SK-N-SH treated with all-trans-retinoic acid at 6 μM for 48 hours (cell line): Measurements from ENCODE around the gene INHBA.

ENCODE experiments used
- ATAC-seq: fragments of 200-7000 bp; cut with Tn5 transposase; 3 replicates; pipeline ENCODE4 v1.9.1; 2020; ENCODE audit warnings: mild to moderate bottlenecking, moderate library complexity
- ARNTL ChIP-seq: fragments of 450-650 bp; formaldehyde crosslinking; IDR thresholded peaks from 2 replicates; pipeline ENCODE4 v1.5.0; 2020; ENCODE audit warnings: low read depth, mild to moderate bottlenecking, moderate library complexity, borderline replicate concordance
- BACH2 ChIP-seq: fragments of 250-450 bp; sonication (Bioruptor Pico); IDR thresholded peaks from 2 replicates; pipeline ENCODE4 v1.9.0; 2021; ENCODE audit warnings: mild to moderate bottlenecking, borderline replicate concordance
- CREB5 ChIP-seq: fragments of 250-450 bp; sonication (Bioruptor Pico); IDR thresholded peaks from 2 replicates; pipeline ENCODE4 v1.5.1; 2020; ENCODE audit warnings: low read depth, mild to moderate bottlenecking, moderate library complexity
- CSDC2 ChIP-seq: fragments of 250-450 bp; sonication (Bioruptor Pico); IDR thresholded peaks from 2 replicates; pipeline ENCODE4 v1.5.0; 2020; ENCODE audit warnings: mild to moderate bottlenecking, moderate library complexity
- ESRRG ChIP-seq: fragments of 250-450 bp; sonication (Bioruptor Pico); IDR thresholded peaks from 2 replicates; pipeline ENCODE4 v1.6.1; 2021; ENCODE audit warnings: mild to moderate bottlenecking
- GLIS3 ChIP-seq: fragments of 250-450 bp; sonication (Bioruptor Pico); IDR thresholded peaks from 2 replicates; pipeline ENCODE4 v1.5.0; 2020; ENCODE audit warnings: mild to moderate bottlenecking, moderate library complexity
- ISL1 ChIP-seq: fragments of 250-450 bp; sonication (Bioruptor Pico); IDR thresholded peaks from 2 replicates; pipeline ENCODE4 v2.1.2; 2022; ENCODE audit warnings: mild to moderate bottlenecking, moderate library complexity
- OSR1 ChIP-seq: fragments of 250-450 bp; sonication (Bioruptor Pico); IDR thresholded peaks from 2 replicates; pipeline ENCODE4 v1.8.0; 2022; ENCODE audit warnings: moderate library complexity, mild to moderate bottlenecking, inconsistent platforms
- RARB ChIP-seq: fragments of 250-450 bp; sonication (Bioruptor Pico); IDR thresholded peaks from 2 replicates; pipeline ENCODE4 v1.8.0; 2021; ENCODE audit warnings: mild to moderate bottlenecking, moderate library complexity
- SNAI2 ChIP-seq: fragments of 250-450 bp; sonication (Bioruptor Pico); IDR thresholded peaks from 2 replicates; pipeline ENCODE4 v1.5.0; 2020; ENCODE audit warnings: mild to moderate bottlenecking, moderate library complexity
- TCF4 ChIP-seq: fragments of 250-450 bp; sonication (Bioruptor Pico); IDR thresholded peaks from 2 replicates; pipeline ENCODE4 v1.8.0; 2021; ENCODE audit warnings: mild to moderate bottlenecking, moderate library complexity, borderline replicate concordance
- TOX ChIP-seq: fragments of 250-450 bp; sonication (Bioruptor Pico); IDR thresholded peaks from 2 replicates; pipeline ENCODE4 v1.8.0; 2021; ENCODE audit warnings: mild to moderate bottlenecking, moderate library complexity, borderline replicate concordance
- TSHZ2 ChIP-seq: fragments of 250-450 bp; sonication (Bioruptor Pico); IDR thresholded peaks from 2 replicates; pipeline ENCODE4 v1.5.0; 2020; ENCODE audit warnings: mild to moderate bottlenecking, moderate library complexity
- ZC3H10 ChIP-seq: fragments of 250-450 bp; sonication (Bioruptor Pico); IDR thresholded peaks from 2 replicates; pipeline ENCODE4 v1.5.1; 2021; ENCODE audit warnings: mild to moderate bottlenecking, moderate library complexity
- ZFP30 ChIP-seq: fragments of 450-650 bp; formaldehyde crosslinking; IDR thresholded peaks from 2 replicates; pipeline ENCODE4 v1.5.0; 2022; ENCODE audit warnings: mild to moderate bottlenecking, moderate library complexity
- ZNF565 ChIP-seq: fragments of 450-650 bp; formaldehyde crosslinking; conservative IDR thresholded peaks from 2 replicates; pipeline ENCODE4 v1.5.0; 2020; ENCODE audit warnings: low read depth, mild to moderate bottlenecking, moderate library complexity
- ZNF70 ChIP-seq: fragments of 450-650 bp; formaldehyde crosslinking; IDR thresholded peaks from 2 replicates; pipeline ENCODE4 v1.5.0; 2020; ENCODE audit warnings: mild to moderate bottlenecking, moderate library complexity
- ZNF8 ChIP-seq: fragments of 450-650 bp; formaldehyde crosslinking; IDR thresholded peaks from 2 replicates; pipeline ENCODE4 v1.5.0; 2020; ENCODE audit warnings: mild to moderate bottlenecking, moderate library complexity
- TF ChIP-seq, protein P1 (sequence below): fragments of 250-450 bp; sonication (Bioruptor Pico); IDR thresholded peaks from 2 replicates; pipeline ENCODE4 v1.5.1; 2021; ENCODE audit warnings: mild to moderate bottlenecking, moderate library complexity
- TF ChIP-seq, protein P2 (sequence below): fragments of 250-450 bp; sonication (Bioruptor Pico); IDR thresholded peaks from 2 replicates; pipeline ENCODE4 v1.8.0; 2020; ENCODE audit warnings: mild to moderate bottlenecking, moderate library complexity, borderline replicate concordance
- TF ChIP-seq, protein P3 (sequence below): fragments of 250-450 bp; sonication (Bioruptor Pico); IDR thresholded peaks from 2 replicates; pipeline ENCODE4 v1.8.0; 2021; ENCODE audit warnings: low read depth, mild to moderate bottlenecking, moderate library complexity, borderline replicate concordance

INHBA gene

GRCh38 chr7:41685684-41686083 lies 17.2 kb downstream of the INHBA start:
- ATAC-seq: no peak
- no peak for TF ChIP-seq CREB5 (CRISPR knock-in tag)
- TF ChIP-seq BACH2 (CRISPR knock-in tag): no peak
- no peak for TF ChIP-seq ZFP30 (CRISPR knock-in tag)
- TF ChIP-seq RARB (CRISPR knock-in tag): no peak
- TF ChIP-seq ESRRG: no peak
- TF ChIP-seq, protein P1, sequence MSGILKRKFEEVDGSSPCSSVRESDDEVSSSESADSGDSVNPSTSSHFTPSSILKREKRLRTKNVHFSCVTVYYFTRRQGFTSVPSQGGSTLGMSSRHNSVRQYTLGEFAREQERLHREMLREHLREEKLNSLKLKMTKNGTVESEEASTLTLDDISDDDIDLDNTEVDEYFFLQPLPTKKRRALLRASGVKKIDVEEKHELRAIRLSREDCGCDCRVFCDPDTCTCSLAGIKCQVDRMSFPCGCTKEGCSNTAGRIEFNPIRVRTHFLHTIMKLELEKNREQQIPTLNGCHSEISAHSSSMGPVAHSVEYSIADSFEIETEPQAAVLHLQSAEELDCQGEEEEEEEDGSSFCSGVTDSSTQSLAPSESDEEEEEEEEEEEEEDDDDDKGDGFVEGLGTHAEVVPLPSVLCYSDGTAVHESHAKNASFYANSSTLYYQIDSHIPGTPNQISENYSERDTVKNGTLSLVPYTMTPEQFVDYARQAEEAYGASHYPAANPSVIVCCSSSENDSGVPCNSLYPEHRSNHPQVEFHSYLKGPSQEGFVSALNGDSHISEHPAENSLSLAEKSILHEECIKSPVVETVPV (CRISPR knock-in tag): no peak
- no peak for TF ChIP-seq CSDC2 (CRISPR knock-in tag)
- no peak for TF ChIP-seq OSR1
- no peak for TF ChIP-seq GLIS3
- no peak for TF ChIP-seq ZNF70 (CRISPR knock-in tag)
- TF ChIP-seq ZNF8 (CRISPR knock-in tag): no peak
- TF ChIP-seq, all 23 proteins: peak for 0

DNA sequence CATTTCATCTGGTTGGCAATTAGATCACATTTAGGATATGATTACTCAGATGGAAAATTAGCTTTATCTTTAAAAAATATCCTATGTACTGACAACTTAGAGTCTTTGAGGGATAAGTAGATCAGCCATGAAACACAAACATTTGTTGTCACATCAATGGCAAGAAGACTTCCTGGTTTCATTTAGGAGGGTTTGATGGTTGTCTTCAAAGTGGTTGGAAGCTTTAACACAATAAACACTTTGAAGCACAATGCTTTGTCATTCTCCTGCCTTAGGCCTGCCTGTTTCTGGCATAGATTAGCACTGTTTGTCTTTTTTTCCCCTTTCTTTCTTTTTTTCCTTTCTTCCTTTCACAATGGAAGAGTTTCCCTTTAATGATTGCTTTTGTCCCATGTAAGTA lies 20.5 kb downstream of the INHBA start:
- ATAC-seq: peak; percentile 9
- no peak for TF ChIP-seq CSDC2 (CRISPR knock-in tag)
- TF ChIP-seq ARNTL: no peak
- TF ChIP-seq, protein P2, sequence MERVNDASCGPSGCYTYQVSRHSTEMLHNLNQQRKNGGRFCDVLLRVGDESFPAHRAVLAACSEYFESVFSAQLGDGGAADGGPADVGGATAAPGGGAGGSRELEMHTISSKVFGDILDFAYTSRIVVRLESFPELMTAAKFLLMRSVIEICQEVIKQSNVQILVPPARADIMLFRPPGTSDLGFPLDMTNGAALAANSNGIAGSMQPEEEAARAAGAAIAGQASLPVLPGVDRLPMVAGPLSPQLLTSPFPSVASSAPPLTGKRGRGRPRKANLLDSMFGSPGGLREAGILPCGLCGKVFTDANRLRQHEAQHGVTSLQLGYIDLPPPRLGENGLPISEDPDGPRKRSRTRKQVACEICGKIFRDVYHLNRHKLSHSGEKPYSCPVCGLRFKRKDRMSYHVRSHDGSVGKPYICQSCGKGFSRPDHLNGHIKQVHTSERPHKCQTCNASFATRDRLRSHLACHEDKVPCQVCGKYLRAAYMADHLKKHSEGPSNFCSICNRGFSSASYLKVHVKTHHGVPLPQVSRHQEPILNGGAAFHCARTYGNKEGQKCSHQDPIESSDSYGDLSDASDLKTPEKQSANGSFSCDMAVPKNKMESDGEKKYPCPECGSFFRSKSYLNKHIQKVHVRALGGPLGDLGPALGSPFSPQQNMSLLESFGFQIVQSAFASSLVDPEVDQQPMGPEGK: no peak
- TF ChIP-seq ZNF565 (CRISPR knock-in tag): no peak
- no peak for TF ChIP-seq ZNF70 (CRISPR knock-in tag)
- TF ChIP-seq GLIS3: no peak
- TF ChIP-seq TOX: no peak
- TF ChIP-seq ESRRG: no peak
- TF ChIP-seq RARB (CRISPR knock-in tag): no peak
- TF ChIP-seq ZC3H10 (CRISPR knock-in tag): no peak
- no peak for TF ChIP-seq ZFP30 (CRISPR knock-in tag)
- no peak for TF ChIP-seq ISL1 (CRISPR knock-in tag)
- no peak for TF ChIP-seq TCF4 (CRISPR knock-in tag)
- no peak for TF ChIP-seq ZNF8 (CRISPR knock-in tag)
- TF ChIP-seq OSR1: no peak
- TF ChIP-seq, protein P1 (CRISPR knock-in tag): no peak
- TF ChIP-seq, protein P3, sequence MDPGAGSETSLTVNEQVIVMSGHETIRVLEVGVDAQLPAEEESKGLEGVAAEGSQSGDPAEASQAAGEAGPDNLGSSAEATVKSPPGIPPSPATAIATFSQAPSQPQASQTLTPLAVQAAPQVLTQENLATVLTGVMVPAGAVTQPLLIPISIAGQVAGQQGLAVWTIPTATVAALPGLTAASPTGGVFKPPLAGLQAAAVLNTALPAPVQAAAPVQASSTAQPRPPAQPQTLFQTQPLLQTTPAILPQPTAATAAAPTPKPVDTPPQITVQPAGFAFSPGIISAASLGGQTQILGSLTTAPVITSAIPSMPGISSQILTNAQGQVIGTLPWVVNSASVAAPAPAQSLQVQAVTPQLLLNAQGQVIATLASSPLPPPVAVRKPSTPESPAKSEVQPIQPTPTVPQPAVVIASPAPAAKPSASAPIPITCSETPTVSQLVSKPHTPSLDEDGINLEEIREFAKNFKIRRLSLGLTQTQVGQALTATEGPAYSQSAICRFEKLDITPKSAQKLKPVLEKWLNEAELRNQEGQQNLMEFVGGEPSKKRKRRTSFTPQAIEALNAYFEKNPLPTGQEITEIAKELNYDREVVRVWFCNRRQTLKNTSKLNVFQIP (CRISPR knock-in tag): no peak
- TF ChIP-seq CREB5 (CRISPR knock-in tag): no peak
- no peak for TF ChIP-seq SNAI2 (CRISPR knock-in tag)

DNA sequence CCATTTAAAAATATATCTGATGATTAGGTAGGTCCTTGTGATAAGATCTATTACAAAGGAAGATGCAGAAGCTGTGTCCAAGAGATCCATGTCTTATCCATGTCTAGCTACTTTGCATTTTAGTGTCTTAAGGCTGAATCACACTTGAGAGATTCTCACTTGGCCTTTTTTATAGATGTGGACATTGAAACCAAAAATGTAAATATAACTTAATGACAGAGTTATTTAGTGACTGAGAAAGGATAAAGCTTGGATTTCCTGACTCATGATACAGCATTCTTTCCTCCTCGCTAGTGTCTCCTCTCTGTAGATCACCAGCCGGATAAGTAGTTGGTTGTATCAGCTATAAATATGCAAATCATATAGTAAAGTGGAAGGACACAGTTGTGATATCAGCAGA lies 23.3 kb downstream of the INHBA start:
- ATAC-seq: no peak
- TF ChIP-seq OSR1 (no peak), ZNF565 (CRISPR knock-in tag) (no peak), ISL1 (CRISPR knock-in tag) (no peak), ZFP30 (CRISPR knock-in tag) (no peak), ZNF70 (CRISPR knock-in tag) (no peak), CREB5 (CRISPR knock-in tag) (no peak), BACH2 (CRISPR knock-in tag) (no peak), SNAI2 (CRISPR knock-in tag) (no peak), RARB (CRISPR knock-in tag) (no peak), CSDC2 (CRISPR knock-in tag) (no peak), TSHZ2 (no peak)
- TF ChIP-seq, protein P3 (CRISPR knock-in tag): no peak
